H7 (cell line): ENCODE data around the gene POLR2H. TPM values are rescaled to one million over a fixed set of nuclear protein-coding genes. Genes with fewer than 3 reads are reported as not detected.
A peak's percentile ranks its signal among the peaks of the same experiment; 100 is the strongest.

Source experiments
- DNase-seq: peaks from one replicate; pipeline ENCODE4 v3.0.0; 2012
- H3K27me3 ChIP-seq: 2 replicates; pipeline ENCODE4 v1.6.0; 2011; ENCODE audit warnings: mild to moderate bottlenecking, low read length; ENCODE audit not compliant: control insufficient read depth, insufficient read depth
- H3K36me3 ChIP-seq: replicated peaks from 2 replicates; pipeline ENCODE4 v1.5.1; 2011; ENCODE audit warnings: low read length; ENCODE audit not compliant: control insufficient read depth, insufficient read depth
- H3K4me3 ChIP-seq: 2 replicates; pipeline ENCODE4 v1.5.1; 2011; ENCODE audit warnings: low read depth, mild to moderate bottlenecking, control low read depth, low read length, moderate library complexity; ENCODE audit not compliant: insufficient read depth
- total RNA-seq: library from RNA; depleted of rRNA; stranded (reverse); fragments of >200 nt; shearing (Covaris generic); gene quantifications from 2 replicates; pipeline ENCODE4 v1.2.3, GENCODE V29; 2014; rRNA removed

Gene POLR2H
- total RNA-seq, 1 experiment from 2014 or later, result 92.8 TPM

DNA sequence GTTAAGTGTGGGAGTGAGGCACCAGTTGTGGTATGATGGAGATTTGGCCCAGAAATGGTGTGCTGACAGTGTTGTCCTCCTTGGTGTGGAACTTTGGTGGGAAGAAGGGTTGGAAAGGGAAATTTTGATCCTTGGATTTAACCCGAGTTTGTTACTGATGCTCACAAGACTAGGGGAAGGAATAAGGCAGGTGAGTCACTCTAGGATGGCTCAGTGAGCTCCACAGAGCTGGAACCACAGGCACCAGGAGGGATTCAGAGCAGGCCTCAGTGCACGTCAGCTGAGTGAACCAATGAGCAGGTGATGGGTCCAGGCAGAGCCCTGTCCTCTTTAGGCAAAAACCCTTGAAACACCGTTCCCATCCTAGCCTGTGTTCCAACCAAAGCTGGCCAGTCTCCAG, 29.8 kb downstream of the POLR2H start:
- H3K36me3 ChIP-seq, result no peaks in the 10 kb centered on the region
- no peak for DNase-seq
- H3K4me3 ChIP-seq, result no peak overlapping the region
- no peaks in the 10 kb centered on the region for H3K27me3 ChIP-seq

DNA sequence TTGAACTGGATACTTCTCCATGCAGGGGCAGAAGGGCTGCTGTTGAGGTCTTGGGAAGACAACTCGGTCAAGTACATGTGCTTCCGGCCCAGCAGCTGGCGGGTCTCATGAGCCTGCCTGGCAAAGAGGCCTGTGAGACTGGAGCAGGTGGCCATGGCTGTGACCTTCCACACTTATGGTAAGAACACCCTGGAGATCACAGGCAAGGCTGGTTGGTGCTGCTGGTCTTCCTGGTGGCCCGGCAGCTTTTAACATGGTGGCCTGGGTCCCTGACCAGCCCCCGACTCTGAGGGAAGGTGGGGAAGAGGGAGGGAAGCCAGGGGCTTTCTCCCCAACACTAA, 33.8 kb downstream of the POLR2H start:
- Histone ChIP-seq H3K27me3 (no peaks in the 10 kb centered on the region), H3K4me3 (no peak overlapping the region), H3K36me3 (no peaks in the 10 kb centered on the region)
- DNase-seq, result no peak

DNA sequence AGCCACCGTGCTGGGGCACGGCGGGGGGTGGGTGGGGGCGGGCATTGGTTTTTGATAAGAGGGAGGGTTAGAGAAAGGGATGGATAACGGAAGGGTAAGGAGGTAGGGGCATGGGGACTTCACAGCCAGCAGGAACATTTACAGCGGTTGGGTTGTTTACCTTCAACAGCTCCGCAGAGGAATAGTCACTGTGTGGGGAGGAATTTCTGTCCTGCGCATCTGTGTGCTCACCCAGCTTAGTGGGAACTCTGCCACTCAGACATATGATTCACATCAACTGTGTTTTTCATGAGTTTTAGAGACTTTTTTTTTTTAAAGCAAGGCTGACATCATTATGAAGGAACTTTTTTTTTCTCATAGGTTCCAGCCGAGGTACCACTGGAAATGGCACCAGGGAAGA, 37.9 kb downstream of the POLR2H start:
- H3K4me3 ChIP-seq, result no peak overlapping the region
- no peaks in the 10 kb centered on the region for H3K27me3 ChIP-seq
- peak; percentile 75 for DNase-seq

DNA sequence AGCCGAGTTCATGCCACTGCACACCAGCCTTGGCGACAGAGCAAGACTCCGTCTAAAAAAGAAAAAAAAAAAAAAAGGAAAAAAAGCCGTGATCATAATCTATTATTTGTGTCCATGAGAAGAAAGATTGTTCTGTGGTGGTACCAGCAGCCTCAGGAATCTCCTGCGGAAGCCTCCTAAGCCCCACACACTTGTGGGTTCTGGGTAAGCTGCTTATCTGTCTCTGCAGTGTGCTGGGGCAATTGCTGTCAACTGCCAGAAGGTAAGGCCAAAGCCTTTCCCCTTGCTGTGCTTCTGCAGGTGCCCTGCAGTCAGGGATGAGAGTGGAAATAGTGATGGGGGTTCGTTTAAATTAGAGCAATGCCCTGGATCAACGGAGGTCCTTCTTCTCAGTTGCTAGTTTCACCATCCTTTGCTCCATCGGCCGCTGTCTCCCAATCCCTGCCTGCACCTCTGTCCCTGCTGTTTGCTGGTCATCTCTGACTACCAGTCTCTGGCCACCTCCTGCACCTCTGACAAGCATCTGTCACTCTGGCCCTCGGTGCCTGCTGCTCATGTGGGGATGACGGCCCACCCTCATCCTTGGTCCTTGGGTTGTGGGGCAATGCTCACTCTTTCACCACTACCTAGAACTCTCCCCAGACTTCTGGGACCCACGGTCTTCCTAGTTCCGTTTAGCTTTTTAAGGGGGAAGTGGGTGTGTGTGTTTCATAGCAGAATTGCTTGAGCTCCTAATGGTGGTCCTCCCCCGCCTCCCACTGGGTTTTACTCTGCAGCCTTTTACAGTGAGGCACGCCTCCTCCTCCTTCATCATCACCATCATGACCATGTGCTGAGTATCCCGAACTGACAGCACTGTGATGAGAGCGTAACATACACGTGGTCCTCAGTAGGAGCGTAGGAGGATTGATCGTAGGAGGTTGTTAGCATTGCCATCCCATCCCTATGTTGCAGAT, 43.8 kb downstream of the POLR2H start:
- Histone ChIP-seq H3K36me3 (no peaks in the 10 kb centered on the region), H3K4me3 (no peak overlapping the region), H3K27me3 (no peaks in the 10 kb centered on the region)
- DNase-seq, result no peak

More for the DNA sequence above, 37.9 kb downstream of the POLR2H start:
- H3K36me3 ChIP-seq, result no peaks in the 10 kb centered on the region

DNA sequence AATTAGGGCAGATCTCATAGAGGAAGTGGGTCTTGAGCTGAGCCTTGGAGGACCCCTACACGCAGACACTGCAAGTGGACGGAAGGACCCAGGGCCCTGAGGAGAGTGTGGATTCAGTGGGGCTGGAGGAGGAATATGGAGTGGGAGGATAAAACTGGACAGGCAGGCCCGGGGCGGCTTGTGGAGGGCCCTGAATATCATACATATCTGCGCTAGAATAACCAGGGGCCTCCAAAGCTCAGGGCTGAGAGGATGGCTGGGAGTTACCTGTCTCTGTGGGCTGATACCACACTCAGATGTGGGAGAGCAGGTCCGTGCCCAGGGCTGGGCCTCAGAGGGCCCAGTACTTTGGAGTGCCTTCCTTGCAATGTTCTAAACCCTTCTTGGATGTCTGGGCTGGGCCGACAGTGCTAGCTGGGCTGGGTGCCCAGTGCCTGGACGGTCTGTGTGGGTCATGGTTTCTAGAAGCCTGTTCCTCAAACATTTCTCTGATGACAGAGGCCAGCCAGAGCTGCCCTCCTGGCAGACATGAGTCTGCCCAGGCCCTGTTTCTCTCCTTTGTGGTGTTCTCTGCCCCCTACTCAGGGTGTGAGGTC, 47.9 kb downstream of the POLR2H start:
- no peak overlapping the region for H3K4me3 ChIP-seq
- no peaks in the 10 kb centered on the region for H3K27me3 ChIP-seq
- H3K36me3 ChIP-seq, result no peaks in the 10 kb centered on the region
- no peak for DNase-seq

DNA sequence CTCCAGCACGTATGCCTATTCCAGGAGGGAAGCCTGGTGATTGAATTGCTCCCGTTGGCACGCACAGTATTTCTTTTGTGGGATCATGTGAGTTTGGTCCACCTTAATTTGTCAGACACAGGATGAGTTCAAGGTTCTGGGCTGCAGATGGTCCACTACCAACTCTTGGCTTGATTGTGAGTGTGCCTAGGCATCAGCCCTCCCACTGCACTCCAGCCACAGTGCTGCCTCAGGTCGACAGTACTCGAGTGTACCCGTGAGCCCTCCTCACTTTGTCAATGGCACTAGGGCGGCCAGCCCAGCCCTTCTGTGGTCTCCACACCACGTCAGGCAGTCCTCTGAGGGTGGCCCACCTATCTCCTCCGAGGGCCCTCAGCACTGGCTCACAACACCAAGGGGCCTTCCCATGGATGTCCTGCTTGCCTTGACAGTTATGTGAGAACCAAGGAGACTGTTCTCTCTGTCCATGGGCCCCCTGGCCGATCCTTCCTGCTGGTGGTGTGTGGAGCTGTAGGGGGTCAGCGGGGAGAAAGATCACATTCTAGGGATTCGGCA, 48.5 kb downstream of the POLR2H start:
- no peak for DNase-seq
- H3K36me3 ChIP-seq, result no peaks in the 10 kb centered on the region
- H3K4me3 ChIP-seq, result no peak overlapping the region
- H3K27me3 ChIP-seq, result no peaks in the 10 kb centered on the region

DNA sequence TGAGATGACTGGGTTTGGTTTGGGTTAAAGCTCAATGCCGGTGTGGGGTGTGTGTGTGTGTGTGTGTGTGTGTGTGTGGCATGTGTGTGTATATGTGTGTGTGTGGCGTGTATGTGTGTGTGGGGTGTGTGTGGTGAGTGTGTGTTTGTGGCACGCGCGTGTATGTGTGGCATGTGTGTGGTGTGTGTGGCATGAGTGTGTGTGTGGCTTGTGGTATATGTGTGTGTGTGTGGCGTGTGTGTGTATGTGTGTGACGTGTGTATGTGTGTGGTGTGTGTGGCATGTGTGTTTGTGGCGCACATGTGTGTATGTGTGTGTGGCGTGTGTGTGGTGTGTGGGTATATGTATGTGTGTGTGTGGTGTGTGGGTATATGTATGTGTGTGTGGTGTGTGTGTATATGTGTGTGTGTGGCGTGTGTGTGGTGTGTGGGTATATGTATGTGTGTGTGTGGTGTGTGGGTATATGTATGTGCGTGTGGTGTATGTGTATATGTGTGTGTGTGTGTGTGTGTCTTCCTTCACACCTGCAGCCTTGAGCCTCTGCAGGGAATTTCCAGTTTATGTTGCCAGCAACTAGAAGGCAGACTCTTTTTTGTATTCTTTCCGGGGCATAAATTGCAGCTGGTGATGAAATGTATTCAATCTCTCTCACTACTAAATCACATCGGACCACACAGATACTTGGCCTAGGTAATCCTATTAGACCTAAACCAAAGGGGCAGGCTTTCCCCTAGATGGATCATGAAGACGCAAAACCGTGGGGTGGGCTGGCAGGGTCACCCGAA, 53.1 kb downstream of the POLR2H start:
- Histone ChIP-seq H3K4me3 (no peak overlapping the region), H3K36me3 (no peaks in the 10 kb centered on the region), H3K27me3 (no peaks in the 10 kb centered on the region)
- DNase-seq, result no peak

DNA sequence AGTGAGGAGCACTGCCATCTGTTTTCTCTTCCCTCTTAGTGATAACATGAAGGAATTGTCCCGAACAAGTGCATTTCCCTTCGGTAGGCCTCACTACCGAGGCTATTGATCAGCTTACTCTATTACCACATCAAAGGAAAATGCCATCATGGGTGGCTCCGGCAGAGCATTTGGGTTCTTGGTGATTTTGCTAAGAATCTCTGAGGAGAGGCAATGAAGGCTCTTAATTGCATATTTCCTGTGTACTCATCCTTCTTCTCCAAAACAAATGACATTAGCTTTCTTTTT, 53.6 kb downstream of the POLR2H start:
- no peak for DNase-seq
- H3K4me3 ChIP-seq, result no peak overlapping the region
- no peaks in the 10 kb centered on the region for H3K27me3 ChIP-seq
- no peaks in the 10 kb centered on the region for H3K36me3 ChIP-seq

DNA sequence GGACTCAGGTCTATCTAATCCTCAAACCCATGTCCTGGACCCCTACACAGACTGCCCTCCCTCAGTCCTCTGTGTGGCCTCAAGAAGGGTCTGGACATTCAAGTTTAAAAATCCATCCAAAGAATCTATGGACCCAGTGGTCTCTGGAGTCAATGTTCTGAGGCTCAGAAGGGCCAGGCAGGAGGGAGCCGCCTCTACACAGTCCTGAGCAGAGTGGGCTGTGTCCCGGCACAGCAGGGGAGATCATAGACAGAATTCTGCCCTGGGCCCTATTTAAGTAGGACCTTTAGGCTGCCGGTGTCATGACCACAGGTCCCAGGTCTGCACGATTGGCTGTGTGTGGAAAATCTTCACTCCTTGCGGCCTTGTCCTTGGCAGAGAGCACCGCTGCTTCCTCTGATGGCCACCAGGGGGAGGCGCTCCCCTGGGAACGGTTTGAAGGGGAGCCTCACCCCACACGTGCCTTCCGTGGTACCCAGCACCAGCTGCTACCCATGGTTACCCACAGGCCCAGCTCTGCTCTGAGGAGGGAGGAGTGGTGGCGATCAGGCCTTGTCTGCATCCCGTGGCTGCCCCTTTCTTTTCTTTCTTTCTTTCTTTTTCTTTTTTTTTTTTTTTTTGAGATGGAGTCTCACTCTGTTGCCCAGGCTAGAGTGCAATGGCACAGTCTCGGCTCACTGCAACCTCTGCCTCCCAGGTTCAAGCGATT, 56.3 kb downstream of the POLR2H start:
- no peak overlapping the region for H3K4me3 ChIP-seq
- peak; percentile 85 for DNase-seq
- no peaks in the 10 kb centered on the region for H3K27me3 ChIP-seq
- H3K36me3 ChIP-seq, result no peaks in the 10 kb centered on the region

Other genes starting within 250 kb of the POLR2H start
- gene EIF2B5, start 226.4 kb upstream of the POLR2H start, total RNA-seq, result 58.4 and 65.6 TPM in 2 replicates
- gene DVL3, start 206.3 kb upstream of the POLR2H start, total RNA-seq, result 40.6 and 44.4 TPM in 2 replicates
- gene AP2M1, start 186.9 kb upstream of the POLR2H start, total RNA-seq, result 567 and 667 TPM in 2 replicates
- 31.1 and 38.8 TPM in 2 replicates for gene ABCF3, start 175.5 kb upstream of the POLR2H start, total RNA-seq
- 0.41 TPM in 1 of 2 replicates, not detected in the other for gene VWA5B2, start 132.1 kb upstream of the POLR2H start, total RNA-seq
- gene ALG3, start 112.7 kb upstream of the POLR2H start, total RNA-seq, result 59.8 and 62.7 TPM in 2 replicates
- 10.1 and 15.2 TPM in 2 replicates for gene EEF1AKMT4, start 112.0 kb upstream of the POLR2H start, total RNA-seq
- 1.5 and 1.6 TPM in 2 replicates for gene CAMK2N2, start 100.2 kb upstream of the POLR2H start, total RNA-seq
- not detected in 2 replicates for gene ECE2, start 85.7 kb upstream of the POLR2H start, total RNA-seq
- 378 and 392 TPM in 2 replicates for gene PSMD2, start 62.5 kb upstream of the POLR2H start, total RNA-seq
- gene EIF4G1, start 47.1 kb upstream of the POLR2H start, total RNA-seq, result 359 and 392 TPM in 2 replicates
- 36.9 and 41.1 TPM in 2 replicates for gene FAM131A, start 24.1 kb upstream of the POLR2H start, total RNA-seq
- gene CLCN2, start 105 bp upstream of the POLR2H start, total RNA-seq, result 17.1 and 22.3 TPM in 2 replicates
- gene THPO, start 16.5 kb downstream of the POLR2H start, total RNA-seq, result 0.80 and 1.3 TPM in 2 replicates
- 4.5 and 10.5 TPM in 2 replicates for gene CHRD, start 18.3 kb downstream of the POLR2H start, total RNA-seq
- gene EPHB3, start 200.1 kb downstream of the POLR2H start, total RNA-seq, result 8.4 and 11.1 TPM in 2 replicates